GM12874 (cell line): Measurements from ENCODE around the gene PTPRD.

Experiments used
- CTCF ChIP-seq: IDR thresholded peaks from 2 replicates; pipeline ENCODE4 v1.5.1; 2011; ENCODE audit warnings: low read depth, mild to moderate bottlenecking, control low read depth, low read length, moderate library complexity; ENCODE audit not compliant: insufficient read depth

PTPRD gene

GRCh38 chr9:10488937-10489336, 123.9 kb downstream of the PTPRD start:
- no peak for TF ChIP-seq CTCF

GRCh38 chr9:10479172-10479571, 133.6 kb downstream of the PTPRD start:
- 0 out of 2 replicates have a peak, but pooled peaks have one; percentile 5 for TF ChIP-seq CTCF

- no peak for TF ChIP-seq CTCF
Measured at GRCh38 chr9:10447036-10447435, 165.8 kb downstream of the PTPRD start.

- TF ChIP-seq CTCF = no peak
Measured at GRCh38 chr9:10443868-10444204, 169.0 kb downstream of the PTPRD start.

- TF ChIP-seq CTCF = no peak
Measured at GRCh38 chr9:10443181-10443867, 169.5 kb downstream of the PTPRD start.

- no peak for TF ChIP-seq CTCF
Measured at GRCh38 chr9:10438955-10439354, 173.8 kb downstream of the PTPRD start.

GRCh38 chr9:10436756-10437155, 176.0 kb downstream of the PTPRD start:
- TF ChIP-seq CTCF = no peak

- TF ChIP-seq CTCF = no peak
Measured at GRCh38 chr9:10434412-10434811, 178.4 kb downstream of the PTPRD start.
